ENCODE data around the gene PSMA5.

DNA sequence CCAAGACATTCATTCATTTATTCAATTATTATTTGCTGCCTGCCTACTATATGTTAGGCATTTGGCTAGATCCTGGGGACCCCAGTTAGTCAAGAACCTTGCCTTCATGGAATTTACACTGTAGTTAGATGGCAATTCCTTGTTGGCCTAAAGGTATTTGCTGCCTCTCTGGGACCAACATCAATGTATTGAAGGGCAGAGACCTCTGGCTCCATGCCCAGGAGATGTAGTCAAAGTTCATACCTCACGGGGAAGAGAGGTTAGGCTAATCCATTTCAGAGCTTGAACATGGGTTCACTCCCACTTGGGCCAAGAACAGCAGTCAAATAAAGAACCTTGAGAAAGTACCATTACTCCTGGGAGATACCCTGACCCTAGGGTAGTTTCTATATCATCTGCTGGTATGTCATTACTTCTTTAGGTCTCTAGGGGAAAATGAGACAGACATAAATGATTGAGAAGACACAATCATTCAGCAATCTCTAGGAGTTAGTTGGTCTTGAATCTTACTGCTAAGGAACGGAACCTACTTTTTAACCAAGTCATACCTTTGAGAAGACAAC lies 60.5 kb downstream of the PSMA5 start:
- TF ChIP-seq SALL2 (tag by site-specific recombination; IDR thresholded peaks at IDR 0.05; ENCODE audit: borderline replicate concordance) (no peak), ZNF660 (tag by site-specific recombination; IDR thresholded peaks at IDR 0.05) (no peak), YY2 (tag by site-specific recombination; IDR thresholded peaks at IDR 0.05) (no peak)
- TF ChIP-seq, protein P1, sequence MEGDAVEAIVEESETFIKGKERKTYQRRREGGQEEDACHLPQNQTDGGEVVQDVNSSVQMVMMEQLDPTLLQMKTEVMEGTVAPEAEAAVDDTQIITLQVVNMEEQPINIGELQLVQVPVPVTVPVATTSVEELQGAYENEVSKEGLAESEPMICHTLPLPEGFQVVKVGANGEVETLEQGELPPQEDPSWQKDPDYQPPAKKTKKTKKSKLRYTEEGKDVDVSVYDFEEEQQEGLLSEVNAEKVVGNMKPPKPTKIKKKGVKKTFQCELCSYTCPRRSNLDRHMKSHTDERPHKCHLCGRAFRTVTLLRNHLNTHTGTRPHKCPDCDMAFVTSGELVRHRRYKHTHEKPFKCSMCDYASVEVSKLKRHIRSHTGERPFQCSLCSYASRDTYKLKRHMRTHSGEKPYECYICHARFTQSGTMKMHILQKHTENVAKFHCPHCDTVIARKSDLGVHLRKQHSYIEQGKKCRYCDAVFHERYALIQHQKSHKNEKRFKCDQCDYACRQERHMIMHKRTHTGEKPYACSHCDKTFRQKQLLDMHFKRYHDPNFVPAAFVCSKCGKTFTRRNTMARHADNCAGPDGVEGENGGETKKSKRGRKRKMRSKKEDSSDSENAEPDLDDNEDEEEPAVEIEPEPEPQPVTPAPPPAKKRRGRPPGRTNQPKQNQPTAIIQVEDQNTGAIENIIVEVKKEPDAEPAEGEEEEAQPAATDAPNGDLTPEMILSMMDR (tag by site-specific recombination; IDR thresholded peaks at IDR 0.05) = no peak
- TF ChIP-seq, protein P2, sequence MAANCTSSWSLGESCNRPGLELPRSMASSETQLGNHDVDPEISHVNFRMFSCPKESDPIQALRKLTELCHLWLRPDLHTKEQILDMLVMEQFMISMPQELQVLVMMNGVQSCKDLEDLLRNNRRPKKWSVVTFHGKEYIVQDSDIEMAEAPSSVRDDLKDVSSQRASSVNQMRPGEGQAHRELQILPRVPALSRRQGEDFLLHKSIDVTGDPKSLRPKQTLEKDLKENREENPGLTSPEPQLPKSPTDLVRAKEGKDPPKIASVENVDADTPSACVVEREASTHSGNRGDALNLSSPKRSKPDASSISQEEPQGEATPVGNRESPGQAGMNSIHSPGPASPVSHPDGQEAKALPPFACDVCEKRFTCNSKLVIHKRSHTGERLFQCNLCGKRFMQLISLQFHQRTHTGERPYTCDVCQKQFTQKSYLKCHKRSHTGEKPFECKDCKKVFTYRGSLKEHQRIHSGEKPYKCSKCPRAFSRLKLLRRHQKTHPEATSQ (tag by site-specific recombination; IDR thresholded peaks at IDR 0.05) = no peak

Data from HEK293 (cell line).